MCF 10A (cell line): ENCODE data around the gene RTP3. TPM values are rescaled to one million over a fixed set of nuclear protein-coding genes. Genes with fewer than 3 reads are reported as not detected.
"Not testable (repeated sequence)": the region's sequence is repeated elsewhere in the genome, so short reads cannot be mapped to it uniquely, and the experiment has no call there.

Source experiments
- BruUV-seq: library from RNA; stranded (reverse); fragments of 400-500 nt; replicated peaks from 2 replicates; lab custom pipeline; 2021; lab: Mats Ljungman, UMichigan
- CTCF ChIA-PET: fragments of 300-600 bp; sonication (Branson Sonifier 250); formaldehyde crosslinking; extraction: SDS; loops from one replicate; lab custom pipeline; 2021; ENCODE audit warnings: antibody characterized with exemption, inconsistent platforms; lab: Yijun Ruan, JAX
- POLR2A ChIA-PET: fragments of 300-600, 350-650 bp; sonication (Branson Sonifier 250); formaldehyde crosslinking; extraction: SDS; loops from one replicate; lab custom pipeline; 2020; ENCODE audit warnings: antibody characterized with exemption, inconsistent platforms; lab: Yijun Ruan, JAX
- DNase-seq: peaks from one replicate; pipeline ENCODE4 v3.0.0-alpha.2; 2018; ENCODE audit not compliant: unreplicated experiment
- H3K27ac Mint-ChIP-seq: one replicate; pipeline ENCODE4 v1.8.0; 2022; ENCODE audit warnings: mild to moderate bottlenecking, low read depth, mixed read lengths; ENCODE audit not compliant: unreplicated experiment
- H3K27me3 Mint-ChIP-seq: one replicate; pipeline ENCODE4 v1.8.0; 2022; ENCODE audit warnings: mixed read lengths; ENCODE audit not compliant: insufficient read depth, unreplicated experiment
- H3K36me3 Mint-ChIP-seq: one replicate; pipeline ENCODE4 v1.8.0; 2022; ENCODE audit warnings: mild to moderate bottlenecking, moderate library complexity, mixed read lengths; ENCODE audit not compliant: insufficient read depth, unreplicated experiment
- H3K4me1 Mint-ChIP-seq: one replicate; pipeline ENCODE4 v1.8.0; 2022; ENCODE audit warnings: mixed read lengths; ENCODE audit not compliant: insufficient read depth, unreplicated experiment
- H3K4me3 Mint-ChIP-seq: one replicate; pipeline ENCODE4 v1.8.0; 2022; ENCODE audit warnings: mild to moderate bottlenecking, moderate library complexity, mixed read lengths; ENCODE audit not compliant: unreplicated experiment
- H3K9me3 Mint-ChIP-seq: one replicate; pipeline ENCODE4 v1.8.0; 2022; ENCODE audit warnings: mixed read lengths; ENCODE audit not compliant: unreplicated experiment
- intact Hi-C: fragments of 100-400 bp; cut with micrococcal nuclease; formaldehyde crosslinking; loops from 2 replicates; pipeline ENCODE4 v1.14.1; 2022
- total RNA-seq: library from RNA; stranded (reverse); gene quantifications from 2 replicates; pipeline ENCODE4 v1.2.3, GENCODE V29; 2022
- TF ChIP-seq, protein P1 (sequence below): fragments of 200-600 bp; IDR thresholded peaks from one replicate; pipeline ENCODE4 v1.8.0; 2022; ENCODE audit warnings: antibody characterized with exemption, mild to moderate bottlenecking; ENCODE audit not compliant: unreplicated experiment

Gene RTP3
- total RNA-seq, 1 experiment from 2014 or later = not detected

DNA sequence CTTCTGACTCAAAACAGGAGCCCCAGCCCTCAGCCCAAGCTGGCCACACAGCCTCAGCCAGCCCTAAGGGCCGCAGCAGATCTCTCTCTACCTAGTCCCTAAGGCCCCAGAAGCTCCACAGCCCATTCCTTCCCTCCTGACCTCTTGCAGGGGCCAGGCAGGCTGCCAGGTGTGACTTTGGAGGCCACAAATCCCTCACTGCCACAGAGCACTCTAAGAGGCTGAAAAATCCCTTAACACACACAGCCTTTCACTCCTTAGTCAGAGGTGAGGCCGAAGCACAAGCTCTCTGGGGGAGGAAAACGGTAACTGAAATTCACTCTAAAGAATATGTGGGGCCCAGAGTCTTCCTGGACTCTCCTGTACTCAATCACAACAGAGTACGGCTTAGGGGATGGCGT, 45.0 kb downstream of the RTP3 start:
- H3K4me3 Mint-ChIP-seq = no peak overlapping the region
- no peaks in the 10 kb centered on the region for H3K36me3 Mint-ChIP-seq
- peak overlapping the region; percentile 13 for H3K27ac Mint-ChIP-seq
- ChIA-PET CTCF (interaction anchor here (0.6 to 1.8 kb wide), 5 partner anchors 8 to 458 kb away, joined by 3 to 6 read pairs (median 3); no protein-coding TSS in a partner anchor), POLR2A (interaction anchor here (0.6 to 1.4 kb wide), 2 partner anchors 24 to 1284 kb away, joined by 3 read pairs; no protein-coding TSS in a partner anchor)
- BruUV-seq = no TSS peak
- no peak for DNase-seq
- no peaks in the 10 kb centered on the region for H3K27me3 Mint-ChIP-seq
- no peaks in the 10 kb centered on the region for H3K9me3 Mint-ChIP-seq
- H3K4me1 Mint-ChIP-seq = peaks cover 6% of the 10 kb centered on the region
- TF ChIP-seq, protein P1, sequence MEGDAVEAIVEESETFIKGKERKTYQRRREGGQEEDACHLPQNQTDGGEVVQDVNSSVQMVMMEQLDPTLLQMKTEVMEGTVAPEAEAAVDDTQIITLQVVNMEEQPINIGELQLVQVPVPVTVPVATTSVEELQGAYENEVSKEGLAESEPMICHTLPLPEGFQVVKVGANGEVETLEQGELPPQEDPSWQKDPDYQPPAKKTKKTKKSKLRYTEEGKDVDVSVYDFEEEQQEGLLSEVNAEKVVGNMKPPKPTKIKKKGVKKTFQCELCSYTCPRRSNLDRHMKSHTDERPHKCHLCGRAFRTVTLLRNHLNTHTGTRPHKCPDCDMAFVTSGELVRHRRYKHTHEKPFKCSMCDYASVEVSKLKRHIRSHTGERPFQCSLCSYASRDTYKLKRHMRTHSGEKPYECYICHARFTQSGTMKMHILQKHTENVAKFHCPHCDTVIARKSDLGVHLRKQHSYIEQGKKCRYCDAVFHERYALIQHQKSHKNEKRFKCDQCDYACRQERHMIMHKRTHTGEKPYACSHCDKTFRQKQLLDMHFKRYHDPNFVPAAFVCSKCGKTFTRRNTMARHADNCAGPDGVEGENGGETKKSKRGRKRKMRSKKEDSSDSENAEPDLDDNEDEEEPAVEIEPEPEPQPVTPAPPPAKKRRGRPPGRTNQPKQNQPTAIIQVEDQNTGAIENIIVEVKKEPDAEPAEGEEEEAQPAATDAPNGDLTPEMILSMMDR = no peak
- intact Hi-C loops = no loop called here

DNA sequence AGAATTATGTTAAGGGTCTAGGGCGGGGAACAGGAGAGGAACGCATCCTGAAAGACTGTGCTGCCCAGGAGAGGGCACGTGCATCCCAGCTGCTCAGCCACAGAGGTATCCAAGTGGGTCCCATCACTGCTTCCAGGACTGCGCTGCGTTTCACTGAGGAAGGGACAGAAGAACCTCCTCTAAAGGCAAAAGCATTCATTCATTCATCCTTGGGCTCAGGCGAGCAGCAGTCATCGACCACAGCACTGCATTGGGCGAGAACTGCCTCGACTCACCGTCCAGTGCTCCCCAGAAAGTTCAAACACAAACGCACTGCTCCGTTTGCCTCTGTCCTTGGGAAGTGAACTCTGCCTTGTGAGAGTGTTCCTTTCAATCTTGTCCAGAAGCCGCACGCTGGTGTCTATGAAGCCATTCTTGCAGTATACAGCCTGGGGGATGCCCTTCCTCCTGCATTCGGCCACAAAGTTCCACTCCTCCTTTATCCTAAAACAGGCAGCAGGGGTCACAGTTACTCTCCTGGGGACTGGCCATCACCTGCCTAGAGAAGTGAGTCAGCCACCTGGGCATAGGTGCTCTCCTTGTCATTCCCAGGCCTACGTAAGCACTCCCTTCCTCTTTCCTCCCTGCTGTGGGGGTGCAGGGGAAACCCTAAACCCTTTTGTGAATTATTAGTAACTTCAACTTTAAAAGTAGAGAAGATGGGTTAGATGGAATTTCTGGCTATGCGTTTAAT, 47.2 kb downstream of the RTP3 start:
- DNase-seq = no peak
- ChIA-PET POLR2A (no interaction called here), CTCF (no interaction called here)
- Mint-ChIP-seq H3K9me3 (no peaks in the 10 kb centered on the region), H3K4me3 (no peak overlapping the region), H3K36me3 (no peaks in the 10 kb centered on the region), H3K27me3 (no peaks in the 10 kb centered on the region), H3K27ac (no peak overlapping the region), H3K4me1 (peaks cover 6% of the 10 kb centered on the region)
- TF ChIP-seq, protein P1 = no peak
- BruUV-seq = no TSS peak
- intact Hi-C loops = no loop called here

DNA sequence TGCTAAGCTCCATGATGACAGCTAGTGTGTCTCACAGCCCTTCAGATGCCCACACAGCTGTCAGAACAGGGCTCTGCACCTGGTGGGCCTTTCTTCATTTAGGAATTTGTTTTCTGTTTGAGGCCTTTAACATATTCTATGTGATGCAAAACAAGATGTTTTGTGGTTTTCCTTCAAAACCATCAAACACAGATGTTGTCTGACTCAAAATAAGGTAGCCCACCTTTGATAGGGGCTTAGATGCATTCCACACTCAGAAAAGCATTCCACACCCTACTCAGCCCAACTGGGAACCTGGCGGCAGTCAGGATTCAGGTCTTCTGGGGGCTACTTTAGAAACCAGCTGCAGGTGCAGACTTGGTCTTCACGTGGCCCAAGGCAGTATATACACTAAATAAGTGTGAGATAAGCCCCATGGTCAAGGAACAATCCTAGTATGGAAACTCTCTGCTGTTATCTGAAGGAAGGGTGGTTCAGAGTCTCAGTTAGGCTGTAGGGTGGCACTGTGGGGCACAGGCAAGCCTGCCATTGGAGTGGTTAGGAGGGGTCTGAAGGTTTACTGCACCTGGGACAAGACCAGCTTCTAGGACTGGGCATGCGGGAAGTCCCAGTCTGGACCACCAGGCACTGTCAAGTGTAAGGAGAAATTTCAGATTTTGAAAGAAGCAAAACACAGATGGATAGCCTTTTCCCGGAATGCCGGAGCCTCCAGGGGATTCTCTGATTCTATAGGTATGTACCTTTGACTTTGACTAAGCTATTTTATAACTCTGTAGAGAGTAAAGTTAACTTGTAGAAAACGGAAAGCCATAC, 48.2 kb downstream of the RTP3 start:
- ChIA-PET CTCF (interaction anchor here (0.6 to 0.9 kb wide), 4 partner anchors 38 to 467 kb away, joined by 3 to 6 read pairs (median 4); no protein-coding TSS in a partner anchor), POLR2A (no interaction called here)
- H3K4me1 Mint-ChIP-seq = peaks cover 6% of the 10 kb centered on the region
- DNase-seq = no peak
- no peaks in the 10 kb centered on the region for H3K36me3 Mint-ChIP-seq
- intact Hi-C loops = no loop called here
- TF ChIP-seq, protein P1 = no peak
- no peaks in the 10 kb centered on the region for H3K9me3 Mint-ChIP-seq
- H3K27me3 Mint-ChIP-seq = no peaks in the 10 kb centered on the region
- no peak overlapping the region for H3K27ac Mint-ChIP-seq
- no peak overlapping the region for H3K4me3 Mint-ChIP-seq
- no TSS peak for BruUV-seq

DNA sequence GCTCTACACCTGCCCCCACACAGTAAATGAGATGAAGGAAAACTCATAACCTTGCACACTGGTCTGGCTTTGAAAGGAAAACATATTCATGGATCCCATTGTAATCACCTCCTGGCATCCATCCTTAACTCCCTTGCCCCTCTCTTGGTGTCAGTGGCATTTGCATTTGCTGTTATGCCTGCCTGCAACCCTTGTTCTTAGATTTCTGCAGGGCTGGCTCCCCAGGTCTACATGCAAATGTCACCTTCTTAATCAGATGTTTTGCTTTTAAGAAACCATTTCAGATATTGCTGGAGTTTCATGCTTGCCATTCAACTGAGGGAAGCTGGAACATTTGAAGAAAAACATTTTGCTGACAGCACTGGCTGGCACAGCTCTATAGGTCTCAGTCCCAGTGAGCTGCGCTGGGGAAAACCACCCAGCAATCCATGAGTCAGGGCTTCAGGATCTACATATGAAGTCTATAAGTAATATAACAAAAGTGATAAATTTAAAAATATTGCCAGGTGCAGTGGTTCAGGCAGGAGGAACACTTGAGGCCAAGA, 49.2 kb downstream of the RTP3 start:
- ChIA-PET POLR2A (no interaction called here), CTCF (interaction anchor here (0.7 to 0.8 kb wide), 2 partner anchors 57 to 59 kb away, joined by 3 read pairs; no protein-coding TSS in a partner anchor)
- H3K27ac Mint-ChIP-seq = no peak overlapping the region
- H3K4me1 Mint-ChIP-seq = peaks cover 6% of the 10 kb centered on the region
- DNase-seq = no peak
- no peaks in the 10 kb centered on the region for H3K9me3 Mint-ChIP-seq
- TF ChIP-seq, protein P1 = no peak
- no peak overlapping the region for H3K4me3 Mint-ChIP-seq
- no peaks in the 10 kb centered on the region for H3K27me3 Mint-ChIP-seq
- BruUV-seq = no TSS peak
- H3K36me3 Mint-ChIP-seq = no peaks in the 10 kb centered on the region
- intact Hi-C loops = no loop called here

DNA sequence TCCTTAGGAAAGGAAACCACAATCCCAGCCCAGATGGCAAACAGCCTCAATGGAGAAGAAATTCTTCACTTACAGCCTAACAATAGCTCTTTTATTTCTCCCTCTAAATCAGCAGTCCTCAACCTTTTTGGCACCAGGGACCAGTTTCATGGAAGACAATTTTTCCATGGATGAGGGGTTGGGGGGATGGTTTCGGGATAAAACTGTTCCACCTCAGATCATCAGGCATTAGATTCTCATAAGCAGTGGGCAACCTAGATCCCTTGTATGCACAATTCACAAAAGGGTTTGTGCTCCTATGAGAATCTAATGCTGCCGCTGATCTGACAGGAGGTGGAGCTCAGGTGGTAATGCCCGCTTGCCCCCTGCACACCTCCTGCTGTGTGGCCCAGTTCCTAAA, 50.8 kb downstream of the RTP3 start:
- BruUV-seq, H3K36me3 Mint-ChIP-seq, intact Hi-C loops, DNase-seq, H3K9me3 Mint-ChIP-seq, H3K27ac Mint-ChIP-seq, H3K4me1 Mint-ChIP-seq, H3K27me3 Mint-ChIP-seq, H3K4me3 Mint-ChIP-seq: not testable (repeated sequence)
- POLR2A ChIA-PET = interaction anchor here (0.6 kb wide), 1 partner anchor 144 kb away, joined by 3 read pairs; no protein-coding TSS in a partner anchor
- CTCF ChIA-PET = interaction anchor here (1.2 to 2.3 kb wide), 2 partner anchors 9 to 60 kb away, joined by 3 to 7 read pairs; no protein-coding TSS in a partner anchor
